GM12865 (cell line): ENCODE results near the gene AFM.

ENCODE experiments used
- DNase-seq: peaks from one replicate; pipeline ENCODE4 v3.0.0; 2010; ENCODE audit warnings: low read depth
- H3K4me3 ChIP-seq: 2 replicates; pipeline ENCODE4 v1.5.1; 2011; ENCODE audit warnings: mild to moderate bottlenecking, low read depth, low read length, control low read depth
- CTCF ChIP-seq: IDR thresholded peaks from 2 replicates; pipeline ENCODE4 v1.5.1; 2011; ENCODE audit warnings: low read length, control low read depth, low read depth, inconsistent platforms; ENCODE audit not compliant: insufficient read depth; ENCODE audit errors: missing control alignments

The AFM gene

GRCh38 chr4:73450398-73451004, 31.0 kb upstream of the AFM start:
- H3K4me3 ChIP-seq: no peak overlapping the region
- DNase-seq: no peak
- no peak for TF ChIP-seq CTCF

GRCh38 chr4:73451404-73451803, 30.1 kb upstream of the AFM start:
- no peak for TF ChIP-seq CTCF
- no peak for DNase-seq

GRCh38 chr4:73451981-73452747, 29.4 kb upstream of the AFM start:
- H3K4me3 ChIP-seq: no peak overlapping the region
- TF ChIP-seq CTCF: no peak
- DNase-seq: no peak

More at GRCh38 chr4:73451404-73451803, 30.1 kb upstream of the AFM start:
- no peak overlapping the region for H3K4me3 ChIP-seq

- no peak overlapping the region for H3K4me3 ChIP-seq
- DNase-seq: no peak
- no peak for TF ChIP-seq CTCF
These were observed 28.4 kb upstream of the AFM start for GRCh38 chr4:73452953-73453700.

- no peak overlapping the region for H3K4me3 ChIP-seq
- TF ChIP-seq CTCF: no peak
- no peak for DNase-seq
These were observed 27.9 kb upstream of the AFM start for GRCh38 chr4:73453701-73454005.

- no peak overlapping the region for H3K4me3 ChIP-seq
- DNase-seq: no peak
- TF ChIP-seq CTCF: no peak
These were observed 26.6 kb upstream of the AFM start for GRCh38 chr4:73454920-73455319.
